HG02943 (cell line): Measurements from ENCODE around the gene PFKL.

Experiments used
- ATAC-seq: cut with Tn5 transposase; IDR thresholded peaks from one replicate; pipeline ENCODE4 v1.9.1; 2021; ENCODE audit warnings: mild to moderate bottlenecking, low read depth, moderate library complexity; ENCODE audit not compliant: unreplicated experiment

The PFKL gene

DNA sequence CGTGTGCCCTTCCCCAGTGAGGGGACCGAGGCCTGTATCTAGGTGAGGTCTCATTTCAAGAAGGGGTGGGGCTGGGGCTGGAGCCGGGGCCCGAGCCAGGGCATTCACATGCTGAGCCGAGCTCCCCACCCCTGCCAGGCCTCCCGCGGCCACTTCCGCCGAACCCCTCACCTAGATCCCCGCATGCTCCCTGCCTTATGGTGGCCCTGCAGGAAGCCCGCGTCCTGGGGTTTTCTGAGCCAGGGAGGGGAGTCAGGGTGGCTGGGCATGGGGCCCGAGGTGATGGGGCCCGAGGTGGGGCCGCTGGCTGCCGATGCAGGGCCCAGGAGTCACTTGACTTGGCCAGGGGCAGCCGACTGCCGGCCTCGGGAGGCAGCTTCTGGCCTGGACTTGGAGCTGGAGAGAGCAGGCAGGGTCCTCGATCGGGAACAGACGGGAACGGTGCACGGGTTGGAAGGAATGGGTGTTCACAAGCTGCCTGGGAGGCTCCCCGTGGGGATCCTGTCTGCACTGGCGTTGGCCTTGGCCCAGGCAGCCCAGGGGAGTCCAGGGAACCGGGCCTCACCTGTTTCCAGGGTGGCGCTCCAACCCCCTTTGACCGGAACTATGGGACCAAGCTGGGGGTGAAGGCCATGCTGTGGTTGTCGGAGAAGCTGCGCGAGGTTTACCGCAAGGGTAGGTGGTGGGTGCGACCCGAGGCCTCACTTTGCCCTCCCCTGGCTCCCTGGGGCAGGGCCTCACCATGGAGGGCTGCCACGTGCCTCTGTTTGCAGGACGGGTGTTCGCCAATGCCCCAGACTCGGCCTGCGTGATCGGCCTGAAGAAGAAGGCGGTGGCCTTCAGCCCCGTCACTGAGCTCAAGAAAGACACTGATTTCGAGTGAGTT is 25.8 kb downstream of the PFKL start:
- no peak for ATAC-seq

- no peak for ATAC-seq
Observed at GRCh38 chr21:44326272-44326647, 26.4 kb downstream of the PFKL start.

DNA sequence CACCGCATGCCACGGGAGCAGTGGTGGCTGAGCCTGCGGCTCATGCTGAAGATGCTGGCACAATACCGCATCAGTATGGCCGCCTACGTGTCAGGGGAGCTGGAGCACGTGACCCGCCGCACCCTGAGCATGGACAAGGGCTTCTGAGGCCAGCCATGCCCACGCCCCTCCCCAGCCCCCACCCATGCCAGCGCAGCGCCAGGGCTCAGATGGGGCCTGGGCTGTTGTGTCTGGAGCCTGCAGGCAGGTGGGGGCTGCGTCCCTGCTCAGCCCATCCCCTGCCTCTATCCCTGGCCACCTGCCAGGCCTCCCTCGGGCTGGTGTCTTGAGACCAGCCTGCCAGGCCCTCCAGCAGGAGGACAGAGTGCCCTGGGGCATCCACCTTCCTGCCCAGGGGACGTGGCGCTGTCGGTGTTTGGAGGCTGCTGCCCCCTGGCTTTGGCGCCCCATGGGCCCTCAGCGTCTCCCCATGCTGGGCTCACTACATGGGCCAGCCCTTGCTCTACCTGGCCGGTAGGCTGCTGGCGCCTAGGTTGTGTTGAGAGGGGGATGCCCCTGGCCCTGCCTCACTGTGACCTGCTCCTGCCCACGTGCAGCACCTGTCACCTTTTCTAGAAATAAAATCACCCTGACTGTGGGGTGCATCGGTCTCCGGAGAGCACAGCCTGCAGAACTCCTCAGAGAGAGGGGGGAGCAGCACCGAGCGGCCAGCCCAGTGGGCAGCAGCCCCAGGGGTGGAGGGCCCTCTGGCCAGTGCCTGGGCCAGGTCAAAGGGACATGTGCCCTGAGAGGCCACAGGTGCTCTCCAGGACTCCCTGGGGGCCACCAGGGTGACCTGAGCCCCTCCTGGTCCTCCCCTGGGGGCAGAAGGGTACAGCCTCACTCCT is 27.1 kb downstream of the PFKL start:
- ATAC-seq: no peak

GRCh38 chr21:44327603-44327974 is 27.7 kb downstream of the PFKL start:
- ATAC-seq: no peak

DNA sequence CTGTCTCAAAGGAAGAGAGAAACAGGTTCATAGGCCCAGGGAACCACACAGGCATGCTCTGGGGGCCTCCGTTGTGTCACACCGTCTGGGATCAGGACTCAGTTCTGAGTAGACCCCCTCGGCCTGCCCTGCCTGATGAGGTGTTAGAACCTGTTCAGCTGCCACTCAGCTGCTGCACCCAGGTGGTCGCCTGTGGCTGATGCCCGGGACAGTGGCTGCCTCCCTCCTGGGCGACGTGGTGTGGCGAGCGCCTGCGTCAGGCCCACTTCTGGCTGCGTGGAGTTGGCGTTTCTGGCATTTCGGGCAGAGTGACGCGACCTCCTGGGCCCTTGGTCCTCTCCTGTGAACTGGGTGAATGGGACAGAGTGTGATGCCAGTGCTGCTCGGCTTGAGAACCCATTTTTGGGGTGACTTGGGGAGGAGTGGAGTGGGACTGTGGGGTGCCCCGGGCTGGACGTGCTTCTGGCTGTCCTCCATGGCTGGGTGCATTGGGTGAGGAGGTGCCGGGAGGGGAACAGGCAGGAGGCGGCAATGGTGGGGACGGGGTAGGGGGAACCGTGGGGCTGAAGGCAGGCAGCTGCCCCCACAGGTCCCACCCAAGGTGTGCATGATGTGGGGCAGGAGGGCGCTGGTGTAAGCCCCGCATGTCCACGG is 28.5 kb downstream of the PFKL start:
- no peak for ATAC-seq

DNA sequence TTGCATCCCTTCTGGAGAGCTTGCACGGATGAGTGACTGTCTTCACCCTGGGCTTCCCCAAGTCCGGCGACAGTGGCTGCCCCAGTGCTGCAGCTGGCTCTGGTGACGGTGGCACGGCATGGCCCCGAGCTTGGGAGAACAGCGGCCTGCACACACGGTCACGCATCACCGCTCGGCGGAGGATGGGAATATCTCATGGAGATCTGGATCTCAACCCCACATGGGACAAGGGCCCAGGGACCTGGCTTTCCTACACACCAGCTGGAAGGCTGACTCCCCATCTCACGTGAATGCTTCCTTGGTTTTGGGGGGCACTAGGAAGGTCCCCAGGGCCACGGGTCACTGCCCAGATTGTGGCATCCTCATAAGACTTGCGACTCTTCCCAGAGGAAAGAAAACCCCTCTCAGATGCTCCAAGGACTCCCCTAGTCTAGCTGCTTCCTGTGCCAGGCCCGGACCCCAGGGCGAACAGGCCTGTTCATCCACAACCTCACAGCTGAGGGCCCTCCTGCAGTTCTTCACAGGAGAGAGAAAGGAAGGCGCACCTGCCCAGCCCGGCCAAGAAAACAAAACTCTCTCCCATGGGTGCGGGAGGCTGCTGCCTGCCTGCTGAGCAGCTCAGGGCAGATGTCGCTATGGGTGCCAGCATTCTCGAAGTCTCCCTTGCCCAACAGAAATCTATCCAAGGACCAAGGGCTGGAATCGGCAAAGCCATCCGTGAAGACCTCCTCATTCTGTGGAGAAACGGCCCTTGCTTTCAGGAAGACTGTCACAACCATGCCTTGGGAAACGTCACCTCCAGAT is 29.4 kb downstream of the PFKL start:
- ATAC-seq: no peak

DNA sequence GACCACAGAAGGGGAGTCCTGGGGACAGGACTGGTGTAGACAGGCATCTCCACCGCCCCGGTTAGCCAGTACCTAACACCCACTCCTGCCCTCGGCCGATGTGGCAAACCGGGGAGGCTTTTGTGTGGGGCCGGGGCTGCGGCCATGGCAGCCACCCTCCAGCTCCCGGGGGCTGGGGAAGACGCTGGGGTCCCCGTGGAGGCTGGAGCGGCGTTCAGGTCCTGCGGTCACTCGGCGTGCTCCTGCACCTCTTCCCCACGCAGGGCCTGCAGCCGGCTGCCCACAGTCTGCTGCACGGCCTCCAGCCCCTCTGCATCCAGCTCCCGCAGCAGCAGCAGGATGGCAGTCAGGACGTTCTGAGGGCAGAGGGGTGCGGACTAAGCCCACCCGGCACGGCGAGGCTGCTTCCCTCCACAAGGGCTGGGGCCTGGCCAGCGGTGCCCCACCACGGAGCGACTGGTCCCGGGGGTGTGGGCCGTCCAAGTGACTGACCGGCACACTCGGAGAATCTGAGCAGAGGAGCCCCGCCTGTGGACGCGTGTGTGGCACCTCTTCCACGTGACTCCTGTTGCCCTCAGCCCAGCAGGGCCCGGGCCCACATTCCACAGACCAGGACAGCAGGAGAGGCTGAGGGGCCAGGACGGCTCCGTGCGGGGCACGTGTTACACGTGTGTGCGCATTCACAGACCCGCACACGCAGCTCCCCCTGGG is 30.3 kb downstream of the PFKL start:
- ATAC-seq: no peak

GRCh38 chr21:44330698-44331097 is 30.8 kb downstream of the PFKL start:
- no peak for ATAC-seq

DNA sequence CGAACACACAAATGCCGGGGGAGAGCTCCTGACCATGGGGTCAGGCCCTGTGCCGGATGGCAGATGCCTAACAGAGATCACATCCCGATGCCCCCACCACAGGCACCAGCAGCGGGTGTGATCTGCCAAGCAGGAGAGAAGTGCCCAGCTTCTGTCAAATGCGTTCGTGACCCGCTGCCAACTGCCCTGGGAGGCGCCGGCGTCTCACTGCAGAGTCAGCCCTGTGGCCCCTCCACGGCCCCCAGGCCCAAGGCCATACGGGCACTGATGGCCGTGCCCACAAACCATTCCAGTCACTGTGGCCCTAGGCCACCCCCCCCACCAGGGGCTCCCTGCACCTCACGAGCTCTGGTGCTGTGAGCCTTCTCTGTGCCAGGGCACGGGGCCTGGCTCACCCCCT is 31.4 kb downstream of the PFKL start:
- no peak for ATAC-seq

- no peak for ATAC-seq
Observed at GRCh38 chr21:44331650-44332307, 31.9 kb downstream of the PFKL start.

- no peak for ATAC-seq
Observed at GRCh38 chr21:44332383-44332782, 32.5 kb downstream of the PFKL start.

DNA sequence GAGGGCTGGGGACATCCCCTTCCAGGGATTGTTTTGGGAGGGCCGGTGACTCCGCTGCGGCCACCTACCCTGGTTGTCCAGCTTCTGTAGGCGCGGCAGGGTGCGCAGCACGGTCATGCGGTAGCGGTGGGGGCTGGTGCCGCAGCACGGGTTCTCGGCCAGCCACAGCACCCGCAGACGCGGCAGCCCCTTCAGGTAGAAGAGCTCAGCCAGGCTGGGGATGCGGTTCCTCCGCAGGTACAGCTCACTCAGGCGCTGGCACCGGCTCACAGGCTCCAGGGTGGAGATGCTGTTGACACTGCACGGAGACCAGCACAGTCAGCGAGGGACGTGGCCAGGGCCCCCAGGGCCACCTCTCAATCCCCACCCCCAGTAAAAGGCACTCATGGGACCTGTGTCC is 33.1 kb downstream of the PFKL start:
- no peak for ATAC-seq

DNA sequence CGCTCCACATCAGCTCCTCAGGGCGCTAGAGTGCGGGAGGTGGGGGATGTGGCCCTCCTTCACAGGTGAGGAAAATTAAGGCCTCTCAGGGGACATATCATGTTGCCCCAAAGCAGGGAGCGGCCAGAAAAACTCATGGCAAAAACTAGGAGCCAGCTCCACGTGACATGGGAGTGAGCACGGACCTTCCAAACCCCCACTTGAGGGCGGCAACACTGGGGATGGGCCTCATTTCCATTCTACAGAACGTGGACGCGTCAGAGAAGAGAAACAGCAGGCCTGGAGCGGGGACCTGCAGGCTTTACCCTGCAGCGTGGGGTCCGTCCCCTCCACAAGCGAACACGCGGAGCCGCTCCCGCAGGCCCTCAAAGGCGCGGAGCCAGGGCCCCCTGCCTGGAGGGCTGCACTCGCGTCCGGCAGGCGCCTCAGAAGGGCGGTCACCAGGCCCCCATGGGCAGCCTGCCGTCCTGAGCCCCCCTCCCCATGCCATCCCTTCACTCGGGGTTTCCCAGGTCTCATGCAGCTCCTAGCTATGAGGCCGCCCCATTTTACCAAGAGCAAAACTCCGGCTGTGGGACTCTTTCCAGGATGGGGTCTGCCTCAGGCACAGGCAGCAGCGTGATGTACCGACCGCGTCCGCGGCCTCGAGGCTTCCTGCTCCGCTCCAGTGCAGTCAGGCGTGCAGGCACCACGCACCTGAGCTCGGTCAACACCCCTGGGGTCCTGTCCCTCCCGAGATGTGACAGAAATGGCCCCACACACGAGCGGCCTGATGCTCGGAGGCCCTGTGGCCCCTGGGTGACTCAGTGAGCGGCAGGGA is 33.9 kb downstream of the PFKL start:
- no peak for ATAC-seq

- ATAC-seq: no peak
Observed at GRCh38 chr21:44334329-44335030, 34.6 kb downstream of the PFKL start.

DNA sequence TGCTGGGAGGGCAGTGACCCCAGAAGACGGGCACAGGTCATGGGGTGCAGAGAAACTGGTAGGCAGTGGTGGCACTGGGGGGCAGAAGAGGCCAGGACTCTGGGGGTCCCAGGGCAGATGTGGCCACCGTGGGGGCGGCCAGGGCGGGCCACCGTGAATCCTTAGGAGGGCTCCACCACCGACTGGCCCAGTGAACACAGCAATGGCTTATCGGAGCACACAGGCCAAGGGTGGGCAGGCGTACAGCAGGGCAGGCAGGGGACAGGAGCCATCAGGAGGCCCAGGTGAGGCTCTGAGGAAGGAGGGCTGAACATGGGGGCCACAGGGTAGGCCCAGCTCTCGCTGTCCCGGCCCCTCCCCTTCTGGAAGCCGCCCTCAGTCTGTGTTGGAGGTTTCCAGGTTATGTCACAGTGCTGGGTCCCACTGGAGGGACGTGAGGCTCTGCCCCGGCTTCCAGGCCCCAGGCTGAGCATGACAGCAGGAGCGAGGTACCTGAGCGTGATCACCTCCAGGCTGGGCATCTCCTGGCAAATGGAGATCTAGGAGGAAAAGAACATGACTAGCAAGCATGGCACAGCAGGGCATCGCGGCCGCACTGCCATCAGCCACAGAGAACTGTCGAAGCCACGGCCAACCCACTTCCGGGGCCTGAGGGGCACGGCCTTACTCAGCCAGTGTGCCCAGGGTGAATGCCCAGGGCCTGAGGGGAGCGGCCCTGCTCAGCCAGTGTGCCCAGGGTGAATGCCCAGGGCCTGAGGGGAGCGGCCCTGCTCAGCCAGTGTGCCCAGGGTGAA is 35.6 kb downstream of the PFKL start:
- no peak for ATAC-seq

DNA sequence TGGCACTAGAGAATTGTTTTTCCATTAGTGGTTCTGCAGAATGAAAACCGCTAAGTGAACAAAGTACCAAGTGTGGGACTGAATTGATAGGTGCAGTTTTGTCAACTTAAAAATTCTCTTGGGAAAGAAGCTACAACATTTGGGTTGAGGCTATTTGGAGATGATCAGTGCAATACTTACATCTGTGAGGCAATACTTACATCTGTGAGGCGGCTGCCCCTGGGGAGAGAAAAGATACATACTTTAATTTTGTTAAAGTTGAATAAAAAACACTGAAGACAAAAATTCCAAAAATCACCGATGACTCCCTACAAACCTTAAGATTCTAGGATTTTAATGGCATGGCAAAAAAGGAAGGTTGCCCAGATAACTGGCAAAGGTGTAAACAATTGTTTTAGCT is 37.6 kb downstream of the PFKL start:
- ATAC-seq: no peak
